Stimulated activated CD8-positive, alpha-beta memory T cell treated with anti-CD3 and anti-CD28 coated beads, Interleukin-4, amount 100 ng/mL, for 4 hours (primary cell): ENCODE data around the gene PJA1.

Source experiments
- DNase-seq, 2 donors: peaks; one replicate each; pipeline ENCODE4 v3.0.0-alpha.2; 2020; ENCODE audit warnings: low read depth in 2 of 2, low spot score in 1 of 2

Gene PJA1

GRCh38 chrX:69165087-69165651 lies at the start of gene PJA1:
TSS of gene PJA1 (minus strand) at chrX:69165453. CDS start at chrX:69163073, 2,380 bp downstream.
- DNase-seq, result peak; percentile 25 to 46

GRCh38 chrX:69214463-69214862 lies 49.2 kb upstream of the PJA1 start:
- no peak for DNase-seq

- DNase-seq, result no peak
Measured at GRCh38 chrX:69211701-69212100, 46.4 kb upstream of the PJA1 start.

GRCh38 chrX:69210581-69210980 lies 45.3 kb upstream of the PJA1 start:
- no peak for DNase-seq

DNA sequence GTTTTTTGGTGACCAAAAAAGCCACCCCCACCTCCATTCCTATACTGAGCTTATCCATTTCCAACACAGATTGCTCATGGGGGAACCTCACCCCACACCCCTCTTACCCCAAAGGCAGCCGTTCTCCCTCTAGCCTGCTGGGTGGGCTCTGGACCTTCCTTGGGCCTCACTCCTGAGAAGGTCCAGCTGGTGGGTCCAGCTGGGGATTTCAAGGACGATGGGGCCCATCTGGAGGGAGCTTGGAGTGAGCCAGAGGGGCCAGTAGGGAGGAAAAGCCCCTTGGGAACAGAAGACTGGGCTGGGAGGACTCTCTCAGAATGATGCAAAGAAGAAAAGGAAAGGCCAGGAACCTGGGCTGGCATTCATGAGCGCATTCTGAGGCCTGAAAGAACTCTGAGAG lies 42.0 kb upstream of the PJA1 start:
- no peak for DNase-seq

DNA sequence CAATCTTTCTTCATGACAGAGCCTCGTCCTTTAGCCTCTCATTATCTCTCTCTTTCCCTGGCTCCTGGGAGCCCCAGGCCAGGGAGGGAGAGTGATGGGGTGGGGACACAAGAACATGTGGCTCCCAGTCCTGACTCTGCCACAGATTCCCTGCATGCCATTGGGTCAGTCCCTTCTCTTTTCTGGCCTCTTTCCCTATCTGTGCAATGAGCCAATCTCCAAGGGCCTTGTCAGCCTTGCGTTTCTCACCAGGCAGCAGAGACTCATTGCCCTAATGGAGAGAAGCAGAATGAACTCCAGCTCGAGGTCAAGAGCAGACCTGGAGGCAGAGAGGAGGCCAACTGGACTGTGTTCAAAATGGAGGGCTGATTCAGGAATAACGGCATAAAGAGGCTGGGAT lies 38.4 kb upstream of the PJA1 start:
- DNase-seq, result no peak

DNA sequence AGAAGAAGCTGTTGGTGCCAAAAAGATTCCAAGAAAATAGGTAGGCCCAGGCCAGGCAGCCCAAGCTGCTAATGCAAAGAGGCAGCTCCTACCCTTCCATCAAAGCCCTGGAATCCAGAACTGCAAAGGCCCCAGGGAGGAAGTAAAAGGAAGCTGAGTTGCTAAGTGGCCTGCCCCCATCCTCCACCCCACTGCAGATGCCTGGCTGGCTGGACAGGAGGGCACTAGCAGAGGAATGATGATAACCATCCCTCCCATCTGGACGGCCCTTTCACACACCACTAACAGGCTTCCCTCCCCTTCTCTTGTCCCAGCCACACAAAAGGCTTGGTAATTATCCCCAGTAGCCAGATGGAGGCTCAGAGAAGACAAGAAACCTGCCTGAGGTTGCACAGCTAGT lies 32.4 kb upstream of the PJA1 start:
- no peak for DNase-seq

DNA sequence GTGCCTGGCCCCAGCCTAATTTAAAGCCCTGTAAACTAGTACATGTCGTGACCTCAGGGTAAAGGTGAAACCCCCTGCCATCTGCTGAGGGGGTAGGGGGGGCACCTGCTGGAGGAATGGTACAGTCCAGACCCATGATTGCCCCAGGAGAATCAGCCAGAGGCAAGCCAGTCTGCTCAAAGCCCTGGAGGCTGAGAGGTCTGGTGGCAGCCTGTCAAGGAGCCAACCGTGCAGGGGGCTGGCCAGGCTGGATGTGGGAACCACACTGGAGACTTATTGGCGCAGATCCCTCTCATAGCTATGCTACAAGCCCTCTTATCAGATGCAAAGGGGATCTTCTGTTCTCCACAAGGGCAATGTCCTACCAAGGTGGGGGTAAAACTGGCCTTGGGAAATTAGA lies 31.4 kb upstream of the PJA1 start:
- no peak for DNase-seq

DNA sequence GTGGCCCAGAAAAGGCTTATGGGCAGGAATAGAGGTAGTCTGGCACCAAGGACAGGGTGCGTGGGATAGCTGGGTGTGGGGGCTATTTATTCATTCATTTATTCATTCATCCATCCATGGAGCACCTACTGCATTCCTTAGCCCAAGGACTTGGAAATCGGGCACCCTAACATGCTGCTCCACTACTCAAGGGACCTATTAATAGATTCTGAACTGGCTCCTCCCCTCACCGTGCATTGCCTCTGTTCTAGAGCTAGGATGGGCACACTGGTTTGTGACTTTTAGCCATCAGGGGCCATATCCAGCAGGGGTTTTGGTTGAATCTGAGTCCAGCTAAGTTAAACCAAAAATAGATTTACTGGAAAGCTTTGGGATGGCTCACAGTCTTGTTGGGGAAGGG lies 30.6 kb upstream of the PJA1 start:
- no peak for DNase-seq

DNA sequence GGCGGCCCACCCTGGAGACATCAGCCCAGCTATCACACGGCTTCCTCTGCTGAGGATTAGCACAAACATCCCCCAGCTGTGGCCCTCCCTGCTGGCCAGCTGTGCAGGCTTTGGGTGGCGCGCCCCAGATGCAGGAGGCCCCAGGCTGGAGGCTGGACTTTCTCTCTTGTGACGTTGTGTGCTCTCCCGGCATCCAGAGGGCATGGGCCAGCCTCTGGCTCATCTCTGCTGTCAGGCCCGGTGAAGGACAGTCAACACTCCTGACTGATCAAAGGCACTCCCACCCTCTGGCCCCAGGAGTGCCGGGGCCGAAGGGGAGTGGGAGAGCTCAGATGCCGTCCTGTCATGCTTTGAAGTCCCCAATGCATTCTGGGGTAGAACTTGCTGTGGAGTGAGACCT lies 29.9 kb upstream of the PJA1 start:
- DNase-seq, result no peak

- DNase-seq, result no peak
Measured at GRCh38 chrX:69192603-69193002, 27.4 kb upstream of the PJA1 start.

DNA sequence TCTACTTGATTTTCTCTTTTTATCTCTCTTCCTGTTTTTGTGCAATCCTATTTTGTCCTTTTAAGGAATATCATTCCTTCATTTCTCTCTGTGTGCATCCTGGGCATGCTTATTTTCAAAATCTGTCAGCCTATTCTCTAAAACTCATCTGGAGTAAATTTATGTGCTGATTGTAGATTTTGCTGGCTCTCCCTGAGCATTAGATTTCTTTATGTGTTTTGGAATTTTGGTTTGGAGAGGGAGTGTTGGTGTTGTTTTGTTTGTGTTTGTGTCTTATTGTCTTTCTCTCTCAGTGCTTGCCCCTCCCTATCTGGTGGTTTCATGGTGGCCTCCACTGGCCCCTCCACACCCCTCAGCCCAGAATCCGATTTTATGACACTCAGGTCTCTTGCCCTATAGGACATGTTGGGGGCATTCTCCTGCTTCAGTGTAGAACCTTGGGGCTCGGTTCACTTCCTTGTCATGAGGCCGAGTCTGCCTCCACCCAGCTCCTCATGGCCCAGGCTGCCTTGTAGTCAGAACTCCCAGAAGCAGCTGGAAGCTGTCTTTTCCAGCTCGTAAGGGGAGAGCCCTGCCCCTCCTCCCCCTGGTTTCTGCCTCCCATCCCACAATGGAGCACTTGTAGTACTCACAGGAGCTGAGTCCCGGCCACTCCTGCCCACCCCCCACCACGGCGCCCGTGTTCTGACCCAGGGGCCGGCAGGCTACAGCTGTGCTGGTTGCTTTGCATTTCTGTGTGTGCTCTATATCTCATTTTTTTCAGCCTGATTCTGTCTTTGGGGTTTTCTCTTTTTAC lies 24.5 kb upstream of the PJA1 start:
- DNase-seq, result no peak

DNA sequence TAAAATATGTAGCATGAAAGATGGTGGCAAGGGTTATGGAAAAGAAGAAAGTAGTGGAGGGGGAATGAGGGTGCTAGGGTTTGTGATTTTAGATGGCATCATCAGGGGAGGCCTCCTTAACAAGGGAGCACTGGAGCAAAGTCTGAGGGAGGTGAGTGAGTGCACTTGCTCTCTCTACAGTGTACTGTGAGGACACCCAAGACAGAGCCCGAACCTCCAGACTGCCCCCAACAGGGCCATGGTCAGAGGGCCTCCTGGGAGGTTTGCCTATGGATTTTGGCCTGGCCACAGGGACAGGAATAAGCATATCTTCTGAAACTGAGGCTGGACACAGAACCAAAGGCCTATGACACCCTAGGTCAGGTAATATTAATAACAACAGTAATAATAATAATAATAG lies 21.4 kb upstream of the PJA1 start:
- no peak for DNase-seq

GRCh38 chrX:69185886-69186285 lies 20.6 kb upstream of the PJA1 start:
- DNase-seq, result no peak

DNA sequence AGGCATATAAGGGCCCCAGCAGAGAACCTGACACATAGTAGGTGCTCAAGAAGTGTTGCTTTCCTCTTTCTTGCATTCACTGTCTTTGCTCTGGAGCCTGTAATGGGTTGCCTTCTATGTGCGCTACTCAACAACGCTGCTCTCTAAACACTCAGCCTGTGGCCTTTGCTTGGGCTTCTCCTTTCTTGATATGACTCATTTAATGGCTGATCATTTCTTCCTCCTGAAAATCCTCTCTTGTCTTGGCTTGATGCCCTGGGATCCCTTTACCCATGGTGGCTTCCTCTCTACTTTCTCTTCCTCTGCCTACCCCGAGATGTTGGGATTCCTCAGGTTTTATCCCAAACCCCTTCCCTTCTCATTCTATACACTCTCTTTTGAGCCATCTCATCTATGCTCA lies 19.9 kb upstream of the PJA1 start:
- DNase-seq, result no peak

DNA sequence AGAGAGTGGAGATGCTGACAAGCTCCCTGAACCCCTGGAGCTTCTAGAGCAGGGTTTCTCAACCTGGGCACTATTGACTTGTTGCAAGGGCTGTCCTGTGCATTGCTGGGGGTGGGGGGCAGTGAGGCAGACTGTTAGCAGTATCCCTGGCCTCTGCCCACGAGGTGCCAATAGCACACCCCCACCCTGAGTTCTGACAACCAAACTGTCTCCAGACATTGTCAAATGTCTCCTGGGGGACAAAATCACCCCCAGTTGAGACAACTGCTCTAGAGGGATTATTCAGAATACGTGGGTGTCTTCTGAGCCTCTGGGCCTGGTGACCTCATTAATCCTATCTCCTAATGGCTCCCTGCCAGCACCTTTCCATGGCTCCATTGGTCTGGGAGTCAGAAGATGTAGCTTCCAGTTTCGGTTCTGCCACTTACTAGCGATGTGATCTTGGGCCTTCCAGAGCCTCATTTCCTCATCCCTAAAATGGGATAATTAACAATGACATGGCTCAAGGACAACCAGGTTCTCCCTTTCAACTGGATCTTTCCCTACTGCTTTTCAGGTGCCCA lies 17.6 kb upstream of the PJA1 start:
- DNase-seq, result no peak

DNA sequence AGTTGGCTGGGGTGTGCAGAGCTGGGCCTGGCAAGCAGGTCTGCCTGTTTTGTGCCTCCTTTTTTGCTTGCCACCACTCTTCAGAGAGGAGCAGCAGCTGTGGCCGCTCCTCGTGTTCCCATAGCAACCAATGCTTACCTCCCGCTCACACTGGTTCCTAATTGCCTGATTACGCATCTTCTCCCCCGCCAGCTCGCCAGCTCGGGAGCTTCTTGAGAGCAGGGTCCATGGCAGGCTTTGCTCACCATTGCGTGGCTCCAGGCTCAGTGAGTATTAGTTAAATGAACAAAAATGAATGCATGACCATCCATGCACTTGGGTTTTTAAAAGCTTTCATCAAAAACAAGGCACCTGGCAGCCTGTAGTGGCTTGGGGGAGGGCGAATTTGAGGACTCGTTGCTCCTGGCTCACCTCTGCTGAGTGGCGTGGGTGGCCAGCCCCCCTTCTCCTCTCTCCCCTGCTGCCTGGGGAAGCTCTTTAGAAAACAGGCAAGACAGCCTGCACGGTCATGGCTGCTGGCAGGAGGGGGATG lies 14.2 kb upstream of the PJA1 start:
- no peak for DNase-seq

DNA sequence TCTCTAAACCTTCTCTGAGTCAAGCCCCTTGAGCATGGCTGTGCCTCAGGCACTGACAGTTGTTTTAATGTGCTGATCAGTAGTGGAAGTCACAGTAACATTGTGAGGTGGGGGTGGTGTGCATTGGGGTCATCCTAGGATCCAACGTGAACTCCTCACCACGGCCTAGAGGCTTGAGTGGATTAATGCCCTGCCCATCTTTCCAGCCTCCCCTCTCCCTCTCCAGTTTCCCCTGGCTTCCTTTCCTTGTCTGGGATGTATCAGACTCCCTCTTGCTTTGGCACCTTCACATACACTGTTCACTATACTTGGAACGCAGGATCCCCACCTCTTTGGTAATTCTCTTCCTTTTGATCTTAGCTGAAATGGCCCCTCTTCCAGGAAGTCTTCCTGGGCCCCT lies 13.3 kb upstream of the PJA1 start:
- DNase-seq, result no peak

GRCh38 chrX:69177511-69178162 lies 12.4 kb upstream of the PJA1 start:
- DNase-seq, result no peak

- DNase-seq, result no peak
Measured at GRCh38 chrX:69176053-69176452, 10.8 kb upstream of the PJA1 start.

DNA sequence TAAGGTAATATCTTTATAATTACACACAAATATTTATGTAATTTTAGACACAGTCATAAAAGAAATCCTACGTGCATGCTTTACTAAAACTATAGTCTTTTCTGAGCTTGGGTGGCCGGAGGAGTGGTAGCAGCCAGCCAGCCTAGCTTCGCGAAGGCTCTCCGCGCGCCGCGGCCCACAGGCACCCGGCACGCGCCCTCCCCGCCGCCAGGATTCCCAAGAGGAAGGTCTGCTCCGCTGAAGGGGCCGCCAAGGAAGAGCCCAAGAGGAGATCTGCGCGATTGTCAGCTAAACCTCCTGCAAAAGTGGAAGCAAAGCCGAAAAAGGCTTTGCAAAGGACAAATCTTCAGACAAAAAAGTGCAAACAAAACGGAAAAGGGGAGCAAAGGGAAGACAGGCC lies 8.7 kb upstream of the PJA1 start:
- DNase-seq, result no peak

DNA sequence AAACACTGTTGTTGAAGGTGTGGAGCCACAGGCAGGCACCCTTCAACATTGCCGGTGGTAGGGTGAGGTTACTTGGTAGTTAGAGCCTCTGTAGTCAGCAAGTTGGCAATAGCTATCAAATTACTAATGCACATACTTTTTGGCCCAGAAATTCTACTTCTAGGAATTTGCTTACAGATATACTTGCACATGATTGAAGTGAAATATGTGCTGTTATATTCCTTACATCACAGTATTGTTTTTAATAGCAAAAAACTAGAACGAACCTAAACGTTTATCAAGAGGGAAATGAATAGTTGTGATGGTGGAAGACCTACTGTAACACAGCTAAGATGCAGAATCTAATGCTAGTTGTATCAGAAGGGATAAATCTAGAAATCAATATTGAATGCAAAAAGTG lies 7.7 kb upstream of the PJA1 start:
- no peak for DNase-seq
